HepG2 (cell line): Measurements from ENCODE around the gene SLC15A1. TPM values are rescaled to one million over a fixed set of nuclear protein-coding genes. Genes with fewer than 3 reads are reported as not detected.

ENCODE experiments used
- ATAC-seq: fragments of 200-7000 bp; cut with Tn5 transposase; 3 replicates; pipeline ENCODE4 v1.9.1; 2020; ENCODE audit warnings: mild to moderate bottlenecking, moderate library complexity
- BruUV-seq: library from RNA; stranded (reverse); fragments of 400-500 nt; replicated peaks from 2 replicates; lab custom pipeline; 2021; lab: Mats Ljungman, UMichigan
- CTCF ChIA-PET: fragments of 300-600 bp; formaldehyde crosslinking; extraction: SDS; loops from one replicate; lab custom pipeline; 2021; ENCODE audit warnings: low total read pairs, inconsistent platforms, low intra/inter-chr PET ratio; lab: Yijun Ruan, JAX
- POLR2A ChIA-PET: fragments of 350-600 bp; sonication (Branson Sonifier 250); formaldehyde crosslinking; loops from one replicate; lab custom pipeline; 2020; ENCODE audit warnings: antibody characterized with exemption, inconsistent platforms; lab: Yijun Ruan, JAX
- DNase-seq: peaks from one replicate; pipeline ENCODE4 v3.0.0-alpha.2; 2015; ENCODE audit warnings: low spot score
- FAIRE-seq: peaks from 3 replicates; lab custom pipeline; 2011; peaks lifted over from hg19 to GRCh38; lab: Jason Lieb, UNC
- H2AFZ ChIP-seq: one replicate; pipeline ENCODE4 v1.6.1; 2011; ENCODE audit warnings: low read length, inconsistent platforms
- H3K27ac ChIP-seq: fragments of 300-600 bp; 3 replicates; pipeline ENCODE4 v1.8.0; 2011; ENCODE audit warnings: mixed run types, mild to moderate bottlenecking, mixed read lengths, low read length, inconsistent platforms; ENCODE audit not compliant: insufficient read depth; ENCODE audit errors: extremely low read length
- H3K27me3 ChIP-seq, 2 experiments: fragments of 200-600 bp in 1 of 2; 2 replicates in 1 of 2; 3 replicates in 1 of 2; pipeline versions ENCODE4 v1.6.0 to v1.8.0; 2011; ENCODE audit warnings: low read length in 2 of 2, mild to moderate bottlenecking in 2 of 2, moderate library complexity in 2 of 2, inconsistent platforms in 1 of 2; ENCODE audit not compliant: insufficient read depth in 2 of 2, control insufficient read depth in 1 of 2
- H3K36me3 ChIP-seq, 2 experiments: fragments of 200-600 bp in 1 of 2; replicated peaks in 1 of 2; 2 replicates in 1 of 2; 3 replicates in 1 of 2; pipeline versions ENCODE4 v1.5.1 to v1.8.0; 2011; ENCODE audit warnings: low read length in 2 of 2, inconsistent platforms in 1 of 2; ENCODE audit not compliant: insufficient read depth in 2 of 2, control insufficient read depth in 1 of 2
- H3K4me1 ChIP-seq: 2 replicates; pipeline ENCODE4 v1.5.1; 2012; ENCODE audit warnings: low read length, inconsistent platforms; ENCODE audit not compliant: insufficient read depth
- H3K4me2 ChIP-seq: 2 replicates; pipeline ENCODE4 v1.6.0; 2011; ENCODE audit warnings: low read depth, low read length, inconsistent platforms
- H3K4me3 ChIP-seq, 3 experiments: fragments of 200-600 bp in 1 of 3; sonication (generic), shearing (Covaris generic) in 1 of 3; replicated peaks in 1 of 3; 2 replicates each; pipeline ENCODE4 v1.5.1; 2011 to 2016; ENCODE audit warnings: low read length in 3 of 3, inconsistent platforms in 2 of 3, low read depth in 2 of 3, mild to moderate bottlenecking in 2 of 3, control low read depth in 1 of 3, mixed read lengths in 1 of 3; ENCODE audit not compliant: insufficient read depth in 1 of 3
- H3K79me2 ChIP-seq: one replicate; pipeline ENCODE4 v1.6.1; 2011; ENCODE audit warnings: low read length, inconsistent platforms; ENCODE audit not compliant: insufficient read depth
- H3K9ac ChIP-seq: 2 replicates; pipeline ENCODE4 v1.6.0; 2011; ENCODE audit warnings: mild to moderate bottlenecking, low read depth, low read length, inconsistent platforms; ENCODE audit not compliant: insufficient read depth
- H3K9me3 ChIP-seq: 2 replicates; pipeline ENCODE4 v1.5.1; 2012; ENCODE audit warnings: mild to moderate bottlenecking, low read length
- H4K20me1 ChIP-seq: 2 replicates; pipeline ENCODE4 v1.6.0; 2011; ENCODE audit warnings: inconsistent platforms, mild to moderate bottlenecking, low read length, moderate library complexity; ENCODE audit not compliant: insufficient read depth
- HOXA3 ChIP-seq: sonication (generic); formaldehyde crosslinking; IDR thresholded peaks from 2 replicates; pipeline ENCODE4 v1.5.0; 2020; ENCODE audit warnings: missing genetic modification reagents
- KLF6 ChIP-seq: IDR thresholded peaks from 2 replicates; pipeline ENCODE4 v1.8.0; 2016; ENCODE audit warnings: missing biosample characterization, missing genetic modification reagents
- NBN ChIP-seq: fragments of 450-650 bp; conservative IDR thresholded peaks from 2 replicates; pipeline ENCODE4 v1.6.1; 2017
- NFIB ChIP-seq: sonication (generic); formaldehyde crosslinking; IDR thresholded peaks from 2 replicates; pipeline ENCODE4 v1.9.0; 2021; ENCODE audit warnings: missing genetic modification reagents, mild to moderate bottlenecking, borderline replicate concordance
- SAFB2 ChIP-seq: sonication (generic); formaldehyde crosslinking; IDR thresholded peaks from 2 replicates; pipeline ENCODE4 v1.5.1; 2020; ENCODE audit warnings: missing genetic modification reagents, low read depth, mild to moderate bottlenecking, borderline replicate concordance
- WGBS: methylation state at CpG from one replicate; pipeline ENCODE4 v1.1.6; 2017; ENCODE audit warnings: low lambda C conversion rate; 5-methylcytosine and 5-hydroxymethylcytosine counted together
- in situ Hi-C: cut with HindIII; loops from 2 replicates; pipeline ENCODE4 v1.10.0; 2017; ENCODE audit warnings: low pct_unique_long_range_greater_than_20kb; ENCODE audit not compliant: extremely low pct_ligation_motif_present
- intact Hi-C: fragments of 100-400 bp; cut with micrococcal nuclease; formaldehyde crosslinking; loops from one replicate; pipeline ENCODE4 v1.10.0; 2022; ENCODE audit not compliant: unreplicated experiment
- polyA plus RNA-seq, 8 experiments: library from polyadenylated mRNA; depleted of rRNA in 3 of 8; stranded (reverse) in 7 of 8; unstranded in 1 of 8; fragments of >200 nt; fragmentation: Illumina TruSeq in 4 of 8; extraction: Trizol in 4 of 8; gene quantifications; 2 replicates each; pipeline versions ENCODE4 v1.2.1 to v1.2.3, GENCODE V29; 2011 to 2016; ENCODE audit warnings: low read depth in 4 of 8, missing spikeins in 1 of 8, mixed read lengths in 1 of 8; ENCODE audit not compliant: insufficient read depth in 1 of 8
- total RNA-seq, 5 experiments: library from RNA; depleted of rRNA; stranded (reverse); fragments of >200 nt; fragmentation: Illumina TruSeq; extraction: Trizol; gene quantifications; 2 replicates each; pipeline ENCODE4 v1.2.3, GENCODE V29; 2016; ENCODE audit warnings: low read depth in 1 of 5
- TF ChIP-seq, protein P1 (sequence below): sonication (generic); formaldehyde crosslinking; conservative IDR thresholded peaks from 2 replicates; pipeline ENCODE4 v1.8.0; 2022; ENCODE audit warnings: missing genetic modification reagents
- TF ChIP-seq, protein P2 (sequence below): sonication (generic); formaldehyde crosslinking; IDR thresholded peaks from 2 replicates; pipeline ENCODE4 v1.5.0; 2020; ENCODE audit warnings: missing genetic modification reagents
- TF ChIP-seq, protein P3 (sequence below): IDR thresholded peaks from 2 replicates; pipeline ENCODE4 v1.6.1; 2016; ENCODE audit warnings: mild to moderate bottlenecking
- TF ChIP-seq, protein P4 (sequence below), 2 experiments: sonication (generic) in 1 of 2; formaldehyde crosslinking in 1 of 2; IDR thresholded peaks; 2 replicates each; pipeline versions ENCODE4 v1.4.0 to v1.6.1; 2016 to 2020; ENCODE audit warnings: borderline replicate concordance in 1 of 2, low read depth in 1 of 2, mild to moderate bottlenecking in 1 of 2, missing genetic modification reagents in 1 of 2

SLC15A1 gene
- total and polyA plus RNA-seq, 2 of the 13 experiments (the other 11 are each of a cell fraction or from before 2014, with no cell fraction given): 0.17 to 0.20 TPM

DNA sequence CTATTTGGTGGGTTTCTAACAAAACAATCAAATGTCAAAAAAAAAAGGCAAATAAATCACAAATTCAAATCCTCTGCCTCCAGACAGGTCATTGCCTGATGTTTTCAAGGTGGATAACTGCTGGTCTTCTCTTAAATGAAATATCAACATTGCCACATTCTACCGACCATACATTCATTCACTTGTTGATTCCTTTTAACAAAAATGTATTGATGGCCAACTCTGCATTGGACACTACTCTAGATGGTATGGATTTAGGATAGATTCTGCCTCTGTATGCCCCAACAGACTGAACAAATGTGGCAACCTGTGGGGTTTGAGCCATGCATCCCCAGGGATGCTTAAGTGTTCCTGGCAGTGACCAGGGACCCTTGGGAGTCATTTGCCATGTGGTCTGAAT lies 88.0 kb downstream of the SLC15A1 start (continued):
- TF ChIP-seq, protein P1, sequence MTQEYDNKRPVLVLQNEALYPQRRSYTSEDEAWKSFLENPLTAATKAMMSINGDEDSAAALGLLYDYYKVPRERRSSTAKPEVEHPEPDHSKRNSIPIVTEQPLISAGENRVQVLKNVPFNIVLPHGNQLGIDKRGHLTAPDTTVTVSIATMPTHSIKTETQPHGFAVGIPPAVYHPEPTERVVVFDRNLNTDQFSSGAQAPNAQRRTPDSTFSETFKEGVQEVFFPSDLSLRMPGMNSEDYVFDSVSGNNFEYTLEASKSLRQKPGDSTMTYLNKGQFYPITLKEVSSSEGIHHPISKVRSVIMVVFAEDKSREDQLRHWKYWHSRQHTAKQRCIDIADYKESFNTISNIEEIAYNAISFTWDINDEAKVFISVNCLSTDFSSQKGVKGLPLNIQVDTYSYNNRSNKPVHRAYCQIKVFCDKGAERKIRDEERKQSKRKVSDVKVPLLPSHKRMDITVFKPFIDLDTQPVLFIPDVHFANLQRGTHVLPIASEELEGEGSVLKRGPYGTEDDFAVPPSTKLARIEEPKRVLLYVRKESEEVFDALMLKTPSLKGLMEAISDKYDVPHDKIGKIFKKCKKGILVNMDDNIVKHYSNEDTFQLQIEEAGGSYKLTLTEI: no peak

DNA sequence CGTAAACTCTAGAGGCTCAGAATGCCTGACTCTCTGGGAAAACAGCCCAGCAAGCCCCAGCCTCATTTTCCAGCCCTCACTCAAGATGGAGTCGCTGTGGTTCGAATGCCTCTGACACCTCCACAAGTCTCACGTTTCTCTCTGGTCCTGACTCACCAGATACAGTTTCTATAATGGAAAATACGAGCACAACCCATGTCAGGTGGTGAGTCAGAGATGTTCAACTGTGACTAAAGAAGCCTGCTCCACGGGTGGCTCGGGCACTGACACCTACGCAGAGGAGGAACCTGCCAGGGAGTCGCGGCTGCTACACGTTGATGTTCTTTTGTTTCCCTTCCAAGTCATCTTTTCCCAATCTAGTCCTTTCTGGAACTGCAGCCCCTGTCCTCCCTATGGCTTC lies 88.4 kb downstream of the SLC15A1 start:
- Histone ChIP-seq H3K79me2 (no peaks in the 10 kb centered on the region), H3K9me3 (no peaks in the 10 kb centered on the region), H3K9ac (no peak overlapping the region), H3K4me1 (peaks cover 24% of the 10 kb centered on the region), H2AFZ (no peak overlapping the region), H3K4me3 (no peak overlapping the region), H4K20me1 (no peaks in the 10 kb centered on the region), H3K27me3 (0 out of 5 replicates have a peak, but pooled peaks cover 0 to 7% of the 10 kb centered on the region in 2 experiments), H3K36me3 (no peaks in the 10 kb centered on the region), H3K27ac (no peak overlapping the region), H3K4me2 (no peak overlapping the region)
- in situ Hi-C loops (loop anchor here (25.0 kb wide), 1 partner anchor 802 kb away; no protein-coding TSS in a partner anchor), intact Hi-C loops (no loop called here)
- no peak for FAIRE-seq
- ChIA-PET POLR2A (no interaction called here), CTCF (no interaction called here)
- WGBS: 43% methylated on average over 11 of the region's 11 CpGs
- no TSS peak for BruUV-seq
- no peak for DNase-seq
- no peak for ATAC-seq
- TF ChIP-seq, protein P2, sequence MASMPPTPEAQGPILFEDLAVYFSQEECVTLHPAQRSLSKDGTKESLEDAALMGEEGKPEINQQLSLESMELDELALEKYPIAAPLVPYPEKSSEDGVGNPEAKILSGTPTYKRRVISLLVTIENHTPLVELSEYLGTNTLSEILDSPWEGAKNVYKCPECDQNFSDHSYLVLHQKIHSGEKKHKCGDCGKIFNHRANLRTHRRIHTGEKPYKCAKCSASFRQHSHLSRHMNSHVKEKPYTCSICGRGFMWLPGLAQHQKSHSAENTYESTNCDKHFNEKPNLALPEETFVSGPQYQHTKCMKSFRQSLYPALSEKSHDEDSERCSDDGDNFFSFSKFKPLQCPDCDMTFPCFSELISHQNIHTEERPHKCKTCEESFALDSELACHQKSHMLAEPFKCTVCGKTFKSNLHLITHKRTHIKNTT (CRISPR knock-in tag): no peak
- TF ChIP-seq HOXA3 (CRISPR knock-in tag) (no peak), NBN (no peak), KLF6 (CRISPR knock-in tag) (no peak), SAFB2 (CRISPR knock-in tag) (no peak), NFIB (CRISPR knock-in tag) (no peak)
- TF ChIP-seq, protein P3, sequence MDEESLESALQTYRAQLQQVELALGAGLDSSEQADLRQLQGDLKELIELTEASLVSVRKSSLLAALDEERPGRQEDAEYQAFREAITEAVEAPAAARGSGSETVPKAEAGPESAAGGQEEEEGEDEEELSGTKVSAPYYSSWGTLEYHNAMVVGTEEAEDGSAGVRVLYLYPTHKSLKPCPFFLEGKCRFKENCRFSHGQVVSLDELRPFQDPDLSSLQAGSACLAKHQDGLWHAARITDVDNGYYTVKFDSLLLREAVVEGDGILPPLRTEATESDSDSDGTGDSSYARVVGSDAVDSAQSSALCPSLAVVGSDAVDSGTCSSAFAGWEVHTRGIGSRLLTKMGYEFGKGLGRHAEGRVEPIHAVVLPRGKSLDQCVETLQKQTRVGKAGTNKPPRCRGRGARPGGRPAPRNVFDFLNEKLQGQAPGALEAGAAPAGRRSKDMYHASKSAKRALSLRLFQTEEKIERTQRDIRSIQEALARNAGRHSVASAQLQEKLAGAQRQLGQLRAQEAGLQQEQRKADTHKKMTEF (CRISPR knock-in tag): no peak
- TF ChIP-seq, protein P4, sequence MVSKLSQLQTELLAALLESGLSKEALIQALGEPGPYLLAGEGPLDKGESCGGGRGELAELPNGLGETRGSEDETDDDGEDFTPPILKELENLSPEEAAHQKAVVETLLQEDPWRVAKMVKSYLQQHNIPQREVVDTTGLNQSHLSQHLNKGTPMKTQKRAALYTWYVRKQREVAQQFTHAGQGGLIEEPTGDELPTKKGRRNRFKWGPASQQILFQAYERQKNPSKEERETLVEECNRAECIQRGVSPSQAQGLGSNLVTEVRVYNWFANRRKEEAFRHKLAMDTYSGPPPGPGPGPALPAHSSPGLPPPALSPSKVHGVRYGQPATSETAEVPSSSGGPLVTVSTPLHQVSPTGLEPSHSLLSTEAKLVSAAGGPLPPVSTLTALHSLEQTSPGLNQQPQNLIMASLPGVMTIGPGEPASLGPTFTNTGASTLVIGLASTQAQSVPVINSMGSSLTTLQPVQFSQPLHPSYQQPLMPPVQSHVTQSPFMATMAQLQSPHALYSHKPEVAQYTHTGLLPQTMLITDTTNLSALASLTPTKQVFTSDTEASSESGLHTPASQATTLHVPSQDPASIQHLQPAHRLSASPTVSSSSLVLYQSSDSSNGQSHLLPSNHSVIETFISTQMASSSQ (IDR thresholded peaks at IDR 0.05; ENCODE audit: low read depth): no peak
- TF ChIP-seq, protein P4 (CRISPR knock-in tag; IDR thresholded peaks at IDR 0.05; ENCODE audit: borderline replicate concordance): no peak
